ENCODE data around the gene RNF187. TPM values are rescaled to one million over a fixed set of nuclear protein-coding genes. Genes with fewer than 3 reads are reported as not detected.

Gene RNF187
- total RNA-seq, 1 donor from 2014 or later = 129 TPM

DNA sequence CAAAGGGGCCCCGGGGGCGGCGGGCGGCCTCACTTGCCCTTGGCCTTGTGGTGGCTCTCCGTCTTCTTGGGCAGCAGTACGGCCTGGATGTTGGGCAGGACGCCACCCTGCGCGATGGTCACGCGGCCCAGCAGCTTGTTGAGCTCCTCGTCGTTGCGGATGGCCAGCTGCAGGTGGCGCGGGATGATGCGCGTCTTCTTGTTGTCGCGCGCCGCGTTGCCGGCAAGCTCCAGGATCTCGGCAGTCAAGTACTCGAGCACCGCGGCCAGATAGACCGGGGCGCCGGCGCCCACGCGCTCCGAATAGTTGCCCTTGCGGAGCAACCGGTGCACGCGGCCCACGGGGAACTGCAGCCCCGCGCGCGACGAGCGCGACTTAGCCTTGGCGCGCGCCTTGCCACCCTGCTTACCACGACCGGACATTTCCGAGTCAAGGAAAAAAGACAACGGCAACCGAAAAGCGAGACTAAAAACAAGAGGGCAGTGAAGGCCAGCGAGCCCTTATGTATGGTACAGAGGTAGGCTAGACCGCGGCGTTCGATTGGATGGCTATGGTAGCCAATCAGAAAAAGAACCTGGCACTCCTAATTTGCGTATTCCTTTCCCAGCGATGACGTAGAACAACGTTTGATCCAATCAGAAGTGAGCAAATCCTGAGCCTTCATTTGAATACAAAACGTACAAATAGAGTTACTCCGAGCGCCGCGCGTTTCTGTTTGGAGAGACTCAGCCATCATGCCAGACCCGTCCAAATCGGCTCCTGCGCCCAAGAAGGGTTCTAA is 29.6 kb upstream of the RNF187 start:
- Histone ChIP-seq H2AFZ (ENCODE audit: low read depth, low read length) (peak overlapping the region; percentile 78), H3K4me1 (ENCODE audit: insufficient read depth, low read length) (peaks cover 9% of the 10 kb centered on the region), H4K20me1 (ENCODE audit: insufficient read depth, low read length) (peaks cover 7% of the 10 kb centered on the region), H3K36me3 (ENCODE audit: insufficient read depth, low read length) (no peaks in the 10 kb centered on the region), H3K4me3 (ENCODE audit: insufficient read depth, low read depth, low read length) (peak overlapping the region; percentile 69), H3K79me2 (ENCODE audit: insufficient read depth, low read length) (peaks cover 12% of the 10 kb centered on the region), H3K9ac (ENCODE audit: low read length) (peak overlapping the region; percentile 75), H3K27ac (ENCODE audit: low read depth, low read length) (peak overlapping the region; percentile 69), H3K27me3 (ENCODE audit: insufficient read depth, low read length) (peaks cover 4% of the 10 kb centered on the region), H3K4me2 (ENCODE audit: low read length) (peak overlapping the region; percentile 88), H3K9me3 (ENCODE audit: insufficient read depth, low read depth, low read length) (no peaks in the 10 kb centered on the region)
- peaks cover 2% of the 10 kb centered on the region for H3K4me1 Mint-ChIP-seq (ENCODE audit: low read depth, unreplicated experiment)
- H3K9me3 Mint-ChIP-seq (ENCODE audit: unreplicated experiment) = no peaks in the 10 kb centered on the region
- peak overlapping the region; percentile 98 for H3K4me3 Mint-ChIP-seq (ENCODE audit: unreplicated experiment)
- peaks cover 39% of the 10 kb centered on the region for H3K27me3 Mint-ChIP-seq (ENCODE audit: low read depth, unreplicated experiment)
- H3K36me3 Mint-ChIP-seq (ENCODE audit: low read depth, unreplicated experiment) = peaks cover 7% of the 10 kb centered on the region
- peak; percentile 98 for DNase-seq (ENCODE audit: low read depth)
- TF ChIP-seq EZH2 (IDR thresholded peaks at IDR 0.05; ENCODE audit: insufficient read depth, low read length) (no peak), CTCF (IDR thresholded peaks at IDR 0.05; ENCODE audit: insufficient read depth, low read depth, low read length) (no peak)
- no peak for FAIRE-seq
- H3K27ac Mint-ChIP-seq (ENCODE audit: unreplicated experiment) = peak overlapping the region; percentile 93

DNA sequence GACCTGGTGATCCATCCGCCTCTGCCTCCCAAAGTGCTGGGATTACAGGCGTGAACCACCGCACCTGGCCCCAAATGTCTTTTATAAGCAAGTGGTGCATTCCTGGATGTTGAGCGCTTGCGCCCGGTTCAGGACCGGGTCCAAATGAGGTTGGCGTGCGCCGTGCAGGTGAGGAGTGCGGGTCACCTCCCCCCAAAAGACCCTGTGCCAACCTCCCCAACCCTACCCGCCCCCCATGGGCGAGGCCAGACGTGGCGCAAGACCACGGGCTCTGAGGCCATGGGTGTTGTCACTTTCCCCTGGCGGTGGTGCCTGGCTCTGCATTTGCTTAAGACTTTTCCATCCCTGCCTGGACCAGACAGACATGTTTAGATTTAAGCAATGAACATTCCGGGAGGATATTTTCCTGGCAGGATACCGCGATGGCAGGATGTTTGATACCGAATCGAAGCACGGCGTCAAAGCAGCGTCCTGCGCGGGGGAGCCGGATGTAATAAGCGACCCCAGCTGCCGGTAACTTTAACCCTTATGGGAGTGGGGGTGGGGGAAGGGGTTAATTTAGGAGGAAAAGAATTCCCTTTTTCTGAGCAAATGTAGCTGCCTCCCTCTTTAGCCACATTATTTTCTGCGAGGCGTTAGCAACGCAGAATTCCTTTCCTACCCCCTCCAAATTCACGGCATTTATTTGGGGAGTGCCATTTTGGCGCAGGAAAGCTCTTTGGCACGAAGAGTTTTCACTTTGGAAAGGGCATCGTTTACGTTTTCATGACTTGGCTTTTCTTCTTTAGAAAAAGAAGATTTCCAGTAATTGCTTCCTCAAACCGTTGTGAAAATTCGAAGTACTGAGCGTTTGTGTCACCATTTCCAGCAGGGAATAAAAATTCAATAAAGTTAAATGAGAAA is 27.8 kb upstream of the RNF187 start:
- Histone ChIP-seq H3K27ac (ENCODE audit: low read depth, low read length) (no peak overlapping the region), H3K4me2 (ENCODE audit: low read length) (peak overlapping the region; percentile 88), H2AFZ (ENCODE audit: low read depth, low read length) (peak overlapping the region; percentile 78), H3K79me2 (ENCODE audit: insufficient read depth, low read length) (peaks cover 12% of the 10 kb centered on the region), H4K20me1 (ENCODE audit: insufficient read depth, low read length) (no peaks in the 10 kb centered on the region), H3K4me1 (ENCODE audit: insufficient read depth, low read length) (peaks cover 9% of the 10 kb centered on the region), H3K4me3 (ENCODE audit: insufficient read depth, low read depth, low read length) (peak overlapping the region; percentile 69), H3K36me3 (ENCODE audit: insufficient read depth, low read length) (no peaks in the 10 kb centered on the region), H3K27me3 (ENCODE audit: insufficient read depth, low read length) (peaks cover 19% of the 10 kb centered on the region), H3K9ac (ENCODE audit: low read length) (peak overlapping the region; percentile 31), H3K9me3 (ENCODE audit: insufficient read depth, low read depth, low read length) (no peaks in the 10 kb centered on the region)
- peak overlapping the region; percentile 58 for H3K27ac Mint-ChIP-seq (ENCODE audit: unreplicated experiment)
- peak; percentile 60 for DNase-seq (ENCODE audit: low read depth)
- peaks cover 43% of the 10 kb centered on the region for H3K27me3 Mint-ChIP-seq (ENCODE audit: low read depth, unreplicated experiment)
- no peaks in the 10 kb centered on the region for H3K9me3 Mint-ChIP-seq (ENCODE audit: unreplicated experiment)
- peaks cover 2% of the 10 kb centered on the region for H3K4me1 Mint-ChIP-seq (ENCODE audit: low read depth, unreplicated experiment)
- FAIRE-seq = no peak
- TF ChIP-seq CTCF (IDR thresholded peaks at IDR 0.05; ENCODE audit: insufficient read depth, low read depth, low read length) (peak; percentile 62), EZH2 (IDR thresholded peaks at IDR 0.05; ENCODE audit: insufficient read depth, low read length) (no peak)
- peak overlapping the region; percentile 98 for H3K4me3 Mint-ChIP-seq (ENCODE audit: unreplicated experiment)
- peaks cover 5% of the 10 kb centered on the region for H3K36me3 Mint-ChIP-seq (ENCODE audit: low read depth, unreplicated experiment)

Data from astrocyte (in vitro differentiated cells and primary cell).